CD4-positive, CD25-positive, alpha-beta regulatory T cell (primary cell): ENCODE measurements around the gene ASIC2. TPM values are rescaled to one million over a fixed set of nuclear protein-coding genes. Genes with fewer than 3 reads are reported as not detected.

Source experiments
- ATAC-seq, 2 donors: fragments of 150-1000 bp; cut with Tn5 transposase; one replicate each; pipeline ENCODE4 v1.10.0; 2021; ENCODE audit warnings: low read depth in 2 of 2, moderate number of reproducible peaks in 2 of 2, moderate library complexity in 1 of 2
- DNase-seq, 3 donors: peaks; one replicate each; pipeline versions ENCODE4 v3.0.0 to v3.0.0-alpha.2; 2012 to 2022; ENCODE audit warnings: mixed read lengths in 1 of 3
- H3K27ac ChIP-seq: one replicate; pipeline ENCODE4 v1.7.0; 2013; ENCODE audit warnings: mild to moderate bottlenecking, low read length; ENCODE audit not compliant: insufficient read depth, poor library complexity, severe bottlenecking
- H3K27me3 ChIP-seq: one replicate; pipeline ENCODE4 v1.7.0; 2013; ENCODE audit warnings: low read length; ENCODE audit not compliant: control insufficient read depth, insufficient read depth
- H3K36me3 ChIP-seq: one replicate; pipeline ENCODE4 v1.7.0; 2013; ENCODE audit warnings: mild to moderate bottlenecking, low read length, moderate library complexity; ENCODE audit not compliant: control insufficient read depth, insufficient read depth
- H3K4me1 ChIP-seq: 2 replicates; pipeline ENCODE4 v1.7.0; 2013; ENCODE audit warnings: mild to moderate bottlenecking, low read length; ENCODE audit not compliant: insufficient read depth, control insufficient read depth, poor library complexity, severe bottlenecking
- H3K4me3 ChIP-seq: one replicate; pipeline ENCODE4 v1.7.0; 2013; ENCODE audit warnings: low read depth, mild to moderate bottlenecking, low read length, moderate library complexity
- H3K9me3 ChIP-seq, 2 experiments: 1 replicate in 1 of 2; 2 replicates in 1 of 2; pipeline ENCODE4 v1.7.0; 2013; ENCODE audit warnings: low read length in 2 of 2, mild to moderate bottlenecking in 1 of 2, moderate library complexity in 1 of 2; ENCODE audit not compliant: control insufficient read depth in 2 of 2
- H3K27ac Mint-ChIP-seq, 3 donors: one replicate each; pipeline ENCODE4 v1.8.0; 2020 to 2022; ENCODE audit warnings: mild to moderate bottlenecking in 3 of 3, mixed read lengths in 3 of 3, moderate library complexity in 2 of 3
- H3K27me3 Mint-ChIP-seq: one replicate; pipeline ENCODE4 v1.8.0; 2022; ENCODE audit warnings: mild to moderate bottlenecking, mixed read lengths
- H3K36me3 Mint-ChIP-seq: one replicate; pipeline ENCODE4 v1.8.0; 2020; ENCODE audit warnings: mixed read lengths
- H3K4me1 Mint-ChIP-seq, 4 donors: one replicate each; pipeline ENCODE4 v1.8.0; 2020 to 2022; ENCODE audit warnings: mixed read lengths in 4 of 4, mild to moderate bottlenecking in 1 of 4
- H3K4me3 Mint-ChIP-seq, 4 donors: one replicate each; pipeline ENCODE4 v1.8.0; 2020 to 2022; ENCODE audit warnings: mild to moderate bottlenecking in 4 of 4, mixed read lengths in 4 of 4, moderate library complexity in 3 of 4
- H3K9me3 Mint-ChIP-seq, 7 donors: one replicate each; pipeline ENCODE4 v1.8.0; 2020 to 2022; ENCODE audit warnings: mixed read lengths in 7 of 7, mild to moderate bottlenecking in 3 of 7, moderate library complexity in 2 of 7
- polyA plus RNA-seq, 4 donors: library from polyadenylated mRNA; unstranded; fragments of 300-500 nt; fragmentation: Illumina TruSeq; gene quantifications; one replicate each; pipeline ENCODE4 v1.2.3, GENCODE V29; 2021
- total RNA-seq: library from RNA; stranded (reverse); gene quantifications from one replicate; pipeline ENCODE4 v1.2.3, GENCODE V29; 2022

The ASIC2 gene
- total and polyA plus RNA-seq, 5 donors from 2014 or later = not detected

- Mint-ChIP-seq H3K9me3 (peaks cover 0 to 3% (median 0%) of the 10 kb centered on the region in 7 donors), H3K27ac (no peak overlapping the region), H3K36me3 (no peaks in the 10 kb centered on the region), H3K4me3 (no peak overlapping the region), H3K4me1 (no peaks in the 10 kb centered on the region), H3K27me3 (no peaks in the 10 kb centered on the region)
- H3K9me3 ChIP-seq = no peaks in the 10 kb centered on the region
- DNase-seq (no peak), ATAC-seq (no peak)
- H3K4me1 ChIP-seq = no peaks in the 10 kb centered on the region
- no peak overlapping the region for H3K4me3 ChIP-seq
- H3K27ac ChIP-seq = no peak overlapping the region
- no peaks in the 10 kb centered on the region for H3K36me3 ChIP-seq
- peaks cover 2% of the 10 kb centered on the region for H3K27me3 ChIP-seq
Observed at GRCh38 chr17:33021731-33022408, 271.2 kb downstream of the ASIC2 start.

- Mint-ChIP-seq H3K4me1 (no peaks in the 10 kb centered on the region), H3K4me3 (no peak overlapping the region), H3K27ac (no peak overlapping the region), H3K9me3 (peaks cover 0 to under 1% (median 0%) of the 10 kb centered on the region in 7 donors), H3K36me3 (no peaks in the 10 kb centered on the region), H3K27me3 (no peaks in the 10 kb centered on the region)
- Histone ChIP-seq H3K4me1 (no peaks in the 10 kb centered on the region), H3K9me3 (no peaks in the 10 kb centered on the region), H3K27ac (no peak overlapping the region), H3K27me3 (no peaks in the 10 kb centered on the region), H3K36me3 (no peaks in the 10 kb centered on the region), H3K4me3 (no peak overlapping the region)
- no peak for ATAC-seq
- DNase-seq = no peak
Observed at GRCh38 chr17:33019161-33019890, 273.8 kb downstream of the ASIC2 start.

- Histone ChIP-seq H3K27ac (no peak overlapping the region), H3K36me3 (no peaks in the 10 kb centered on the region), H3K27me3 (no peaks in the 10 kb centered on the region), H3K4me1 (no peaks in the 10 kb centered on the region), H3K9me3 (no peaks in the 10 kb centered on the region), H3K4me3 (no peak overlapping the region)
- no peak overlapping the region for H3K4me3 Mint-ChIP-seq
- H3K9me3 Mint-ChIP-seq = no peaks in the 10 kb centered on the region
- no peaks in the 10 kb centered on the region for H3K4me1 Mint-ChIP-seq
- ATAC-seq (no peak), DNase-seq (no peak)
- H3K27me3 Mint-ChIP-seq = no peaks in the 10 kb centered on the region
- H3K36me3 Mint-ChIP-seq = no peaks in the 10 kb centered on the region
- H3K27ac Mint-ChIP-seq = no peak overlapping the region
Observed at GRCh38 chr17:33017366-33017765, 275.7 kb downstream of the ASIC2 start.

GRCh38 chr17:33016920-33017319 lies 276.2 kb downstream of the ASIC2 start:
- no peaks in the 10 kb centered on the region for H3K9me3 Mint-ChIP-seq
- no peaks in the 10 kb centered on the region for H3K9me3 ChIP-seq
- H3K27ac ChIP-seq = no peak overlapping the region
- no peaks in the 10 kb centered on the region for H3K27me3 Mint-ChIP-seq
- H3K27ac Mint-ChIP-seq = no peak overlapping the region
- H3K27me3 ChIP-seq = no peaks in the 10 kb centered on the region
- no peaks in the 10 kb centered on the region for H3K36me3 ChIP-seq
- no peaks in the 10 kb centered on the region for H3K36me3 Mint-ChIP-seq
- no peaks in the 10 kb centered on the region for H3K4me1 Mint-ChIP-seq
- ATAC-seq (no peak), DNase-seq (no peak)
- no peak overlapping the region for H3K4me3 Mint-ChIP-seq
- no peaks in the 10 kb centered on the region for H3K4me1 ChIP-seq
- H3K4me3 ChIP-seq = no peak overlapping the region

DNA sequence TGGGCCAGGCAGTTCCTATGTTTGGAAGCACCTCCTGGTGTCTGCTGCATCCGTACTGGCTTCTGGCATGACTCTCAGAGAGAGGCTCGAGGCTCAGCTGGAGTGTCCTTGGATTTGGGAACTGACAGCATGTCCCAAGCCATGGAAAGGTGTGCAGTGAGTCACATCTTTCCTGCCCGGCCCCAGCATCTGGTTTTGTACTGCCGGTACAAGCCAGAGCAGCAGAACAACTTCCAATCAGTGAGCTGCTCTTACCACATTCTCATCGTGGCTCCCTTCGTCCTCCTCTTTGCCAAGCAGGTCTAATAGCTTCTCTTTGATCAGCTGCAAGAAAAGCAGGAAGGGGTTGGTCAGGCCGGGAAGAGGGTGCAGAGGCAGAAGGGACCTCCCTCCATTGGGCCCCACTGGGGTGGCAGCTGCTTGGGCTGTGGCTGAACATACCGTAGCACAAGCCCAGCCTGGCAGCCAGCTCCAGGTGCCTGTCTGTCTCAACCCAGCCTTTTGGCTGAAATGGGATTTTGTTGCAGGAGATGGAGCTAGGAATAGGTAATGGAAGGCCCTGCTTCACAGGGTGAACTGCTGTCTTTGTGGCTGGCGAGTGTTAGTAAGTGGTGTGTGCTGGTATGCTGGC lies 277.3 kb downstream of the ASIC2 start:
- H3K27me3 ChIP-seq = no peaks in the 10 kb centered on the region
- Mint-ChIP-seq H3K36me3 (no peaks in the 10 kb centered on the region), H3K4me3 (no peak overlapping the region), H3K9me3 (no peaks in the 10 kb centered on the region), H3K27ac (no peak overlapping the region), H3K27me3 (no peaks in the 10 kb centered on the region), H3K4me1 (no peaks in the 10 kb centered on the region)
- H3K36me3 ChIP-seq = no peaks in the 10 kb centered on the region
- ATAC-seq (no peak), DNase-seq (no peak)
- no peak overlapping the region for H3K27ac ChIP-seq
- no peaks in the 10 kb centered on the region for H3K9me3 ChIP-seq
- H3K4me3 ChIP-seq = no peak overlapping the region
- no peaks in the 10 kb centered on the region for H3K4me1 ChIP-seq

GRCh38 chr17:33014751-33015150 lies 278.3 kb downstream of the ASIC2 start:
- no peaks in the 10 kb centered on the region for H3K4me1 Mint-ChIP-seq
- H3K27ac Mint-ChIP-seq = no peak overlapping the region
- no peaks in the 10 kb centered on the region for H3K9me3 Mint-ChIP-seq
- H3K4me3 Mint-ChIP-seq = no peak overlapping the region
- no peak for DNase-seq
- Histone ChIP-seq H3K27ac (no peak overlapping the region), H3K27me3 (no peaks in the 10 kb centered on the region), H3K36me3 (no peaks in the 10 kb centered on the region), H3K4me1 (no peaks in the 10 kb centered on the region), H3K4me3 (no peak overlapping the region), H3K9me3 (no peaks in the 10 kb centered on the region)
- H3K36me3 Mint-ChIP-seq = no peaks in the 10 kb centered on the region
- ATAC-seq = no peak
- H3K27me3 Mint-ChIP-seq = no peaks in the 10 kb centered on the region

DNA sequence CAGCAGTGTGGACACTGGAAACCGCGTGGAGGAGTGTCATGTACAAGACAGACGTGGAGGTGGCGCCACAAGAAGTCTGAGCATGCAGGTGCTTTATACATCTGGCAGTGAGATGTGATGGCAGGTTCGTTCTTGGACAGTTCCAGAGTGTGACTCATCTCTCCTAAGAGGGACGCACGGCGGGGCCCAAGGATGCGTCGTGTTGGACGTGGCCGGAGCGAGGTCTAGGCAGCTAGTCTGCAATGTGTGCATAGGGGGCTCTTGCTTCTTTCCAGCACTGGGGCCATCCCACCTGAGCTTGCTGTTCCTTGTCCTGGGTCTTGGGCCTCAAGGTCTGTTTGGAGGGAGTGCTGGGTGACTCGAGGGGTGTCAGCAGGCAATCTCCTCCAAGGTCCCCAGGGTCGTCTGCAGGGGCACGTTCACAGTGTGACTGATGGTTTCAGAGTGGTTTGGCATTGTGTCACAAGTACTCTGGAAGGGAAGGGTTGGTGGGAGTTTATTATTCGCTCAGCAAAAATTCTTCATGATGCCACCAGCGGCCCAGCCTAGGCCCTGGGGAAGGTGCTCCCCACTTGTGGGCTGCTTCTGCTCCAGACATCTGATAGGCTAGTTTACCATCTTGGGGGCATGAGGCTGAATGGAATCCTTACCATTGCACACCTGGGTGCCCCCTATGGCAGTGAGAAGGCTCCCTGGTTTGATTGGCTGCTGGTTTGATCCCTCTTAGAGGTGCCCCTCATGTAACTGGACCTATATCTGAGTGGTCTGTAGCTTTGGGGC lies 279.3 kb downstream of the ASIC2 start:
- no peaks in the 10 kb centered on the region for H3K4me1 Mint-ChIP-seq
- no peak overlapping the region for H3K27ac Mint-ChIP-seq

More for the DNA sequence above, 279.3 kb downstream of the ASIC2 start:
- Histone ChIP-seq H3K9me3 (no peaks in the 10 kb centered on the region), H3K27ac (no peak overlapping the region), H3K27me3 (peaks cover 1% of the 10 kb centered on the region), H3K36me3 (no peaks in the 10 kb centered on the region), H3K4me1 (no peaks in the 10 kb centered on the region), H3K4me3 (no peak overlapping the region)
- ATAC-seq (no peak), DNase-seq (no peak)
- Mint-ChIP-seq H3K36me3 (no peaks in the 10 kb centered on the region), H3K4me3 (no peak overlapping the region), H3K9me3 (no peaks in the 10 kb centered on the region), H3K27me3 (no peaks in the 10 kb centered on the region)
